ENCODE results near the gene PSMB5. TPM values are rescaled to one million over a fixed set of nuclear protein-coding genes. Genes with fewer than 3 reads are reported as not detected.

PSMB5 gene
- total and polyA plus RNA-seq, 2 of the 13 experiments (the other 11 are each of a cell fraction or from before 2014, with no cell fraction given), result 705 to 871 TPM

- H3K36me3 ChIP-seq (replicated peaks in 1 of 2; ENCODE audit: control insufficient read depth in 1 of 2, insufficient read depth in 2 of 2, low read length in 2 of 2), result peaks cover 16 to 30% of the 10 kb centered on the region in 2 experiments
- no peak overlapping the region for H3K27ac ChIP-seq (ENCODE audit: extremely low read length, insufficient read depth, low read length)
- no peaks in the 10 kb centered on the region for H3K27me3 ChIP-seq (ENCODE audit: control insufficient read depth in 1 of 2, insufficient read depth in 2 of 2, low read length in 2 of 2)
- WGBS (ENCODE audit: low lambda C conversion rate), result 99% methylated on average over 2 of the region's 2 CpGs
- peaks cover 21% of the 10 kb centered on the region for H3K4me1 ChIP-seq (ENCODE audit: insufficient read depth, low read length)
- FAIRE-seq, result no peak
- no peak for DNase-seq (ENCODE audit: low spot score)
- no TSS peak for BruUV-seq (replicated peaks)
- 0 out of 2 replicates have a peak, but pooled peaks cover 6% of the 10 kb centered on the region for H4K20me1 ChIP-seq (ENCODE audit: insufficient read depth, low read length)
- no peak for ATAC-seq
- in situ Hi-C loops (cut with HindIII; ENCODE audit: extremely low pct_ligation_motif_present, low pct_unique_long_range_greater_than_20kb), result no loop called here
- peaks cover 7% of the 10 kb centered on the region for H3K79me2 ChIP-seq (ENCODE audit: insufficient read depth, low read length)
- no peaks in the 10 kb centered on the region for H3K9me3 ChIP-seq (ENCODE audit: low read length)
- ChIA-PET CTCF (ENCODE audit: low intra/inter-chr PET ratio, low total read pairs) (no interaction called here), POLR2A (interaction anchor here (0.7 to 15.1 kb wide), 9 partner anchors 10 to 48 kb away, joined by 3 to 203 read pairs (median 4); partner anchors contain the start of genes AJUBA and PSMB5)
- no peak overlapping the region for H3K4me3 ChIP-seq (replicated peaks in 1 of 3; ENCODE audit: insufficient read depth in 1 of 3, low read depth in 2 of 3, low read length in 3 of 3)
- no peak overlapping the region for H3K4me2 ChIP-seq (ENCODE audit: low read depth, low read length)
- no peak overlapping the region for H2AFZ ChIP-seq (ENCODE audit: low read length)
- intact Hi-C loops (cut with micrococcal nuclease; ENCODE audit: unreplicated experiment), result no loop called here
- no peak overlapping the region for H3K9ac ChIP-seq (ENCODE audit: insufficient read depth, low read depth, low read length)
- TF ChIP-seq RBAK (CRISPR knock-in tag; IDR thresholded peaks at IDR 0.05), result no peak
- no peak for TF ChIP-seq AHDC1 (CRISPR knock-in tag; IDR thresholded peaks at IDR 0.05; ENCODE audit: borderline replicate concordance)
- TF ChIP-seq ZNF7 (CRISPR knock-in tag; IDR thresholded peaks at IDR 0.05), result no peak
- TF ChIP-seq GFI1 (CRISPR knock-in tag; IDR thresholded peaks at IDR 0.05; ENCODE audit: borderline replicate concordance), result peak; percentile 35; the same call in 1 of the 2 replicates
- TF ChIP-seq POLR2AphosphoS2 (IDR thresholded peaks at IDR 0.05; ENCODE audit: low read depth, low read length), result 0 out of 2 replicates have a peak, but pooled peaks have one; percentile 1
- no peak for TF ChIP-seq ZNF761 (CRISPR knock-in tag; conservative IDR thresholded peaks at IDR 0.05)
- no peak for TF ChIP-seq MYPOP (CRISPR knock-in tag; IDR thresholded peaks at IDR 0.05)
- TF ChIP-seq CBX1 (IDR thresholded peaks at IDR 0.05; ENCODE audit: low read depth), result no peak
- no peak for TF ChIP-seq ZMAT3 (CRISPR knock-in tag; conservative IDR thresholded peaks at IDR 0.05)
- TF ChIP-seq ZNF883 (CRISPR knock-in tag; IDR thresholded peaks at IDR 0.05; ENCODE audit: not compliant biosample characterization), result no peak
- peak; percentile 71; the same call in 1 of the 2 replicates for TF ChIP-seq ZNF615 (CRISPR knock-in tag; IDR thresholded peaks at IDR 0.05; ENCODE audit: borderline replicate concordance)
- TF ChIP-seq ZEB1 (IDR thresholded peaks at IDR 0.05; ENCODE audit: insufficient replicate concordance, low read depth), result no peak
- no peak for TF ChIP-seq REXO4 (CRISPR knock-in tag; IDR thresholded peaks at IDR 0.05; ENCODE audit: borderline replicate concordance)
- no peak for TF ChIP-seq MXD3 (CRISPR knock-in tag; IDR thresholded peaks at IDR 0.05)
- no peak for TF ChIP-seq ZNF30 (CRISPR knock-in tag; IDR thresholded peaks at IDR 0.05)
- 0 out of 2 replicates have a peak, but pooled peaks have one; percentile 17 for TF ChIP-seq BCL3 (CRISPR knock-in tag; IDR thresholded peaks at IDR 0.05)
- TF ChIP-seq TBP (CRISPR knock-in tag; IDR thresholded peaks at IDR 0.05), result no peak
- TF ChIP-seq ZNF496 (CRISPR knock-in tag; IDR thresholded peaks at IDR 0.05; ENCODE audit: insufficient replicate concordance), result no peak
Observed at GRCh38 chr14:23023795-23024152, 10.9 kb downstream of the PSMB5 start.
